GM06990 (cell line): ENCODE results near the gene THRAP3.

ENCODE experiments used
- DNase-seq: peaks from one replicate; pipeline ENCODE4 v3.0.0-alpha.2; 2011; ENCODE audit not compliant: insufficient read length; ENCODE audit errors: extremely low read depth
- H3K27me3 ChIP-seq: replicated peaks from 2 replicates; pipeline ENCODE4 v1.6.0; 2011; ENCODE audit warnings: low read length; ENCODE audit not compliant: control insufficient read depth, insufficient read depth
- H3K36me3 ChIP-seq: 2 replicates; pipeline ENCODE4 v1.5.1; 2011; ENCODE audit warnings: low read length; ENCODE audit not compliant: control insufficient read depth, insufficient read depth
- H3K4me3 ChIP-seq: replicated peaks from 2 replicates; pipeline ENCODE4 v1.5.1; 2011; ENCODE audit warnings: low read depth, mild to moderate bottlenecking, control low read depth, low read length
- CTCF ChIP-seq: IDR thresholded peaks from 2 replicates; pipeline ENCODE4 v1.5.1; 2011; ENCODE audit warnings: low read length, control low read depth, mild to moderate bottlenecking, inconsistent platforms; ENCODE audit not compliant: insufficient read depth, poor library complexity, severe bottlenecking

Gene THRAP3

GRCh38 chr1:36177589-36178431 lies 46.4 kb upstream of the THRAP3 start:
- H3K27me3 ChIP-seq: no peaks in the 10 kb centered on the region
- peaks cover 42% of the 10 kb centered on the region for H3K36me3 ChIP-seq
- no peak for TF ChIP-seq CTCF
- no peak for DNase-seq
- no peak overlapping the region for H3K4me3 ChIP-seq

DNA sequence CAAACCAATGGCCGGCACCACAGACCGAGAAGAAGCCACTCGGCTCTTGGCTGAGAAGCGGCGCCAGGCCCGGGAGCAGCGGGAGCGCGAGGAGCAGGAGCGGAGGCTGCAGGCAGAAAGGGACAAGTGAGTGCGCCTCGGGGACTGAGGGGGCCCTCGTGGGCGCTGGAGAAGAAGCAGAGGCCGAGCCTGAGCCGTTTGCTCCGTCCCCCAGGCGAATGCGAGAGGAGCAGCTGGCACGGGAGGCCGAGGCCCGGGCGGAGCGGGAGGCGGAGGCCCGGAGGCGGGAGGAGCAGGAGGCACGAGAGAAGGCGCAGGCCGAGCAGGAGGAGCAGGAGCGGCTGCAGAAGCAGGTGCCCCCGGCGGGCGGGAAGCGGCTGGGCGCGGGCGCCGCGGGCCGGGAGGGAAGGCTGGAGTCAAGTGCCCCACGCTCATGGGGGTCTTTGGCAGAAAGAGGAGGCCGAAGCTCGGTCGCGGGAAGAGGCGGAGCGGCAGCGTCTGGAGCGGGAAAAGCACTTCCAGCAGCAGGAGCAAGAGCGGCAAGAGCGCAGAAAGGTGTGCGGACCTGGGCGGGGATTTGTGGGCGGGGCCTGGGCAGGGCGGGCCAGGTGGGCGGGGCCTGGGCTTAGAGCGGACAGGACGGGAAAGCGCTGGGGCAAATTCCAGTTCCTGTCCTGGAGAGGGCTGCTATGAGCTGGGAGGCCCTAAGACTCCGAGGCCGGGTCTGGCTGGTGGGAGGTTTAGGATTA lies 45.6 kb upstream of the THRAP3 start:
- Histone ChIP-seq H3K36me3 (peaks cover 35% of the 10 kb centered on the region), H3K4me3 (no peak overlapping the region), H3K27me3 (no peaks in the 10 kb centered on the region)
- no peak for TF ChIP-seq CTCF
- DNase-seq: no peak

GRCh38 chr1:36179220-36179600 lies 45.0 kb upstream of the THRAP3 start:
- no peak for DNase-seq
- Histone ChIP-seq H3K36me3 (peaks cover 29% of the 10 kb centered on the region), H3K27me3 (no peaks in the 10 kb centered on the region), H3K4me3 (no peak overlapping the region)
- no peak for TF ChIP-seq CTCF

DNA sequence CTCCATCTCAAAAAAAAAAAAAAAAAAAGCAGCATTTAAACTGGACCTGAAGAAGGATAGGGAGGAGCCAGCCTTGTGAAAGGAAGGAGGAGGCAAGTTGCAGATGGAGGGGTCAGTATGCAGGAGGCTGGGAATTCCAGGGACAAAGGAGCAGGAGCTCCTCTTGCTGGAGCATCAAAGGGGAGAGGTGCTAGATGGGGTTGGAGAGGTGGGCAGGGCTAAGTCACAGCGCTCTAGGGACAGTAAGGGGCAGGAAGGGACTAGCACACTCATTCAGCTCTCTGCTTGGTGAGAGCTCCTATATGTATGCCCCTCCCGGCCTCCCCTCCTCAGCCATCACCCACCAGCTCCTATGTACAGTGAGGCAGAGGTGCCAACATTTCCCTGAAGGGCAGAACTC lies 41.5 kb upstream of the THRAP3 start:
- TF ChIP-seq CTCF: no peak
- Histone ChIP-seq H3K36me3 (peaks cover 11% of the 10 kb centered on the region), H3K4me3 (no peak overlapping the region), H3K27me3 (no peaks in the 10 kb centered on the region)
- DNase-seq: no peak

GRCh38 chr1:36183309-36183856 lies 40.9 kb upstream of the THRAP3 start:
- H3K4me3 ChIP-seq: no peak overlapping the region
- no peaks in the 10 kb centered on the region for H3K27me3 ChIP-seq
- no peak for DNase-seq
- no peak for TF ChIP-seq CTCF
- peaks cover 9% of the 10 kb centered on the region for H3K36me3 ChIP-seq
